Lower leg skin (tissue), 4 donors: ENCODE data around the gene GALR2. TPM values are rescaled to one million over a fixed set of nuclear protein-coding genes. Genes with fewer than 3 reads are reported as not detected.

ENCODE experiments used
- DNase-seq, 2 donors: peaks; one replicate each; pipeline ENCODE4 v3.0.0-alpha.2; 2019; ENCODE audit warnings: low spot score in 2 of 2
- H3K4me3 ChIP-seq: fragments of 200-600 bp; sonication (generic); 2 replicates; pipeline ENCODE4 v1.5.1; 2017; ENCODE audit warnings: mild to moderate bottlenecking, low read depth; ENCODE audit not compliant: poor library complexity, severe bottlenecking
- POLR2A ChIP-seq, 2 donors: fragments of 450-650 bp; IDR thresholded peaks; one replicate each; pipeline ENCODE4 v1.6.1; 2016 to 2017; ENCODE audit warnings: antibody characterized with exemption in 2 of 2, mild to moderate bottlenecking in 1 of 2, moderate library complexity in 1 of 2
- WGBS, 2 donors: methylation state at CpG; one replicate each; pipeline ENCODE4 v1.1.5; 2018; 5-methylcytosine and 5-hydroxymethylcytosine counted together
- intact Hi-C: fragments of 100-400 bp; cut with DNase I; formaldehyde crosslinking; loops from one replicate; pipeline ENCODE4 v1.15.0; 2023; ENCODE audit warnings: low total_unique reads
- total RNA-seq, 4 donors: library from RNA; depleted of rRNA; stranded (reverse); fragments of >200 nt; gene quantifications; one replicate each; pipeline ENCODE4 v1.1.0, GENCODE V29; 2016
- TF ChIP-seq, protein P1 (sequence below), 3 donors: fragments of 450-650 bp; IDR thresholded peaks; one replicate each; pipeline ENCODE4 v1.5.1; 2016; ENCODE audit warnings: antibody characterized with exemption in 3 of 3, mild to moderate bottlenecking in 3 of 3, moderate library complexity in 2 of 3

GALR2 gene, protein sequence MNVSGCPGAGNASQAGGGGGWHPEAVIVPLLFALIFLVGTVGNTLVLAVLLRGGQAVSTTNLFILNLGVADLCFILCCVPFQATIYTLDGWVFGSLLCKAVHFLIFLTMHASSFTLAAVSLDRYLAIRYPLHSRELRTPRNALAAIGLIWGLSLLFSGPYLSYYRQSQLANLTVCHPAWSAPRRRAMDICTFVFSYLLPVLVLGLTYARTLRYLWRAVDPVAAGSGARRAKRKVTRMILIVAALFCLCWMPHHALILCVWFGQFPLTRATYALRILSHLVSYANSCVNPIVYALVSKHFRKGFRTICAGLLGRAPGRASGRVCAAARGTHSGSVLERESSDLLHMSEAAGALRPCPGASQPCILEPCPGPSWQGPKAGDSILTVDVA
- total RNA-seq, result under 1 TPM in 2 of 4 donors, not detected in 2; 0.17 to 0.97 TPM

- TF ChIP-seq POLR2A (IDR thresholded peaks at IDR 0.05), result no peak
- TF ChIP-seq, protein P1, sequence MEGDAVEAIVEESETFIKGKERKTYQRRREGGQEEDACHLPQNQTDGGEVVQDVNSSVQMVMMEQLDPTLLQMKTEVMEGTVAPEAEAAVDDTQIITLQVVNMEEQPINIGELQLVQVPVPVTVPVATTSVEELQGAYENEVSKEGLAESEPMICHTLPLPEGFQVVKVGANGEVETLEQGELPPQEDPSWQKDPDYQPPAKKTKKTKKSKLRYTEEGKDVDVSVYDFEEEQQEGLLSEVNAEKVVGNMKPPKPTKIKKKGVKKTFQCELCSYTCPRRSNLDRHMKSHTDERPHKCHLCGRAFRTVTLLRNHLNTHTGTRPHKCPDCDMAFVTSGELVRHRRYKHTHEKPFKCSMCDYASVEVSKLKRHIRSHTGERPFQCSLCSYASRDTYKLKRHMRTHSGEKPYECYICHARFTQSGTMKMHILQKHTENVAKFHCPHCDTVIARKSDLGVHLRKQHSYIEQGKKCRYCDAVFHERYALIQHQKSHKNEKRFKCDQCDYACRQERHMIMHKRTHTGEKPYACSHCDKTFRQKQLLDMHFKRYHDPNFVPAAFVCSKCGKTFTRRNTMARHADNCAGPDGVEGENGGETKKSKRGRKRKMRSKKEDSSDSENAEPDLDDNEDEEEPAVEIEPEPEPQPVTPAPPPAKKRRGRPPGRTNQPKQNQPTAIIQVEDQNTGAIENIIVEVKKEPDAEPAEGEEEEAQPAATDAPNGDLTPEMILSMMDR (IDR thresholded peaks at IDR 0.05), result no peak
- intact Hi-C loops, result no loop called here
- H3K4me3 ChIP-seq, result no peak within 1 kb of the TSS
- 3% methylated on average over 30 to 34 of the region's 92 CpGs for WGBS, 2 donors
- no peak for DNase-seq
Measured at GRCh38 chr17:76074390-76075363, at the start of gene GALR2. GALR2 (plus strand) TSS chr17:76074781; CDS start chr17:76074884, 103 bp downstream.

DNA sequence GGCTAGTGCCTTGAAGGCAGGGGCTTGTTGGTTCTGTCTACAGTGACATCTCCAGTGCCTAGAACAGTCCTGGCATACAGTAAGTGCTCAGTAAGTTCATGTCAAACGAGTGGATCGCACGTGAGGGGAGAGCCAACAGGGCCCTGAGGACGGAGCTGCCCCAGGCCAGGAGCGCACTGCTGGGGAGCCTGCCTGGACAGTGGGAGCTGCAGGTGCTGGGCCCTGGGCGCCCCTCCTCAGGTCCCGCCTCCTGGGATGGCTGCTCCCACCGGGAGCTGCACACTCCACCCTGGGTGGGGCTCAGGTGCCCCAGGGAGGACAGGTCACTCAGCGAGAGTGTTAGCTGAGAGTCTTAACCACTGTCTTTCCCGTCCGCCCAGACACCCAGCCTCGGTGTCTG, 49.3 kb upstream of the GALR2 start:
- DNase-seq, result no peak
- intact Hi-C loops, result no loop called here
- no peak for TF ChIP-seq POLR2A (IDR thresholded peaks at IDR 0.05)
- TF ChIP-seq, protein P1 (IDR thresholded peaks at IDR 0.05), result no peak
- 53 to 65% methylated on average over 7 to 10 of the region's 12 CpGs for WGBS, 2 donors
- H3K4me3 ChIP-seq, result no peak overlapping the region

DNA sequence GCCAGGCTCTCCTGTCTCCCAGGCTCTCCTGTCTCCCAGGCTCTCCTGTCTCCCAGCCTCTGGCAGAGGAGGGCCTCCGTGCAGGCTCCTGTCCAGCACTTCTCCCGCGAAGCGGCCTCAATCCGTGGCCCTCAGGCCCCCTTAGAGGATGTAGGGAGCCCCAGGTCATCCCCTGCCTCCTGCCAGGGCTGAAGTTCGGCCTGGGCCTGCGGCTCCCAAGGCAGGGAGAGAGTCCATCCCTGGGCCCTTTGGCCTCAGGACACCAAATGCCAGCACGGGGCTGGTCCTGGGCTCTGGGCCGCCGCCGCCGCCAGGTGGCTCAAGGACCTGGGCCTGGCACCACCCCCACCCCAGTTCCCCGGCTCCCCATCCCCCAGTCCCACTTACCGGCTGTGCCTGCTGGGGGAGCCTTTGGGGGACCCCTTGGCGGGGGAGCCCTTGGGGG, 47.8 kb upstream of the GALR2 start:
- H3K4me3 ChIP-seq, result peak overlapping the region; percentile 46
- no peak for DNase-seq
- TF ChIP-seq, protein P1 (IDR thresholded peaks at IDR 0.05), result no peak
- TF ChIP-seq POLR2A (IDR thresholded peaks at IDR 0.05), result no peak
- 45 to 50% methylated on average over 7 to 13 of the region's 15 CpGs for WGBS, 2 donors
- intact Hi-C loops, result no loop called here

- H3K4me3 ChIP-seq, result peak within 1 kb of the TSS; percentile 46
- peak in 1 of 2 donors; percentile 82 for DNase-seq
- 57 to 68% methylated on average over 17 to 23 of the region's 24 CpGs for WGBS, 2 donors
- no peak for TF ChIP-seq POLR2A (IDR thresholded peaks at IDR 0.05)
- TF ChIP-seq, protein P1 (IDR thresholded peaks at IDR 0.05), result no peak
- intact Hi-C loops, result no loop called here
Measured at GRCh38 chr17:76027159-76027839, 47.3 kb upstream of the GALR2 start, which contains the start of gene EVPL. EVPL (minus strand) TSS chr17:76027306; CDS start chr17:76027198, 108 bp downstream.

GRCh38 chr17:76032073-76032779, 42.4 kb upstream of the GALR2 start:
- no peak overlapping the region for H3K4me3 ChIP-seq
- whole genome bisulfite sequencing, 2 donors, result 73 to 74% methylated on average over 19 to 20 of the region's 20 CpGs
- TF ChIP-seq, protein P1 (IDR thresholded peaks at IDR 0.05), result no peak
- TF ChIP-seq POLR2A (IDR thresholded peaks at IDR 0.05), result no peak
- intact Hi-C loops, result no loop called here
- DNase-seq, result no peak
